H9 (cell line): Measurements from ENCODE around the gene RRAGD. TPM values are rescaled to one million over a fixed set of nuclear protein-coding genes. Genes with fewer than 3 reads are reported as not detected.

Experiments
- DNase-seq: peaks from one replicate; pipeline ENCODE4 v3.0.0-alpha.2; 2017
- H2AFZ ChIP-seq: one replicate; pipeline ENCODE4 v1.6.1; 2013; ENCODE audit warnings: mild to moderate bottlenecking, low read length, control low read depth, moderate library complexity
- H2AK5ac ChIP-seq: 2 replicates; pipeline ENCODE4 v1.6.1; 2013; ENCODE audit warnings: low read length, control low read depth, mixed read lengths; ENCODE audit not compliant: insufficient read length
- H2BK120ac ChIP-seq: one replicate; pipeline ENCODE4 v1.6.1; 2013; ENCODE audit warnings: low read depth, mild to moderate bottlenecking, low read length, control low read depth, inconsistent platforms; ENCODE audit not compliant: poor library complexity, severe bottlenecking
- H2BK12ac ChIP-seq: 2 replicates; pipeline ENCODE4 v1.6.1; 2013; ENCODE audit warnings: low read length, control low read depth, mixed read lengths, low read depth; ENCODE audit not compliant: insufficient read length
- H2BK15ac ChIP-seq: 2 replicates; pipeline ENCODE4 v1.6.1; 2013; ENCODE audit warnings: low read depth, low read length, control low read depth
- H2BK20ac ChIP-seq: one replicate; pipeline ENCODE4 v1.6.1; 2013; ENCODE audit warnings: low read depth, mild to moderate bottlenecking, low read length, control low read depth, inconsistent platforms; ENCODE audit not compliant: poor library complexity, severe bottlenecking
- H2BK5ac ChIP-seq: 2 replicates; pipeline ENCODE4 v1.6.1; 2013; ENCODE audit warnings: low read length, control low read depth, mixed read lengths; ENCODE audit not compliant: insufficient read length
- H3K14ac ChIP-seq: 2 replicates; pipeline ENCODE4 v1.6.1; 2013; ENCODE audit warnings: low read length, control low read depth; ENCODE audit not compliant: insufficient read depth
- H3K18ac ChIP-seq: 2 replicates; pipeline ENCODE4 v1.6.1; 2013; ENCODE audit warnings: low read depth, mild to moderate bottlenecking, mixed read lengths, low read length, control low read depth; ENCODE audit not compliant: insufficient read length
- H3K23ac ChIP-seq: 2 replicates; pipeline ENCODE4 v1.6.1; 2013; ENCODE audit warnings: low read length, control low read depth, mixed read lengths, low read depth; ENCODE audit not compliant: insufficient read length
- H3K23me2 ChIP-seq: 2 replicates; pipeline ENCODE4 v1.6.1; 2013; ENCODE audit warnings: low read depth, mild to moderate bottlenecking, mixed read lengths, low read length, control low read depth; ENCODE audit not compliant: insufficient read length, poor library complexity, severe bottlenecking
- H3K27ac ChIP-seq: 2 replicates; pipeline ENCODE4 v1.5.1; 2013; ENCODE audit warnings: low read length, control low read depth, mixed read lengths, low read depth; ENCODE audit not compliant: insufficient read length
- H3K27me3 ChIP-seq: 2 replicates; pipeline ENCODE4 v1.6.1; 2013; ENCODE audit warnings: low read length, control low read depth, inconsistent platforms; ENCODE audit not compliant: insufficient read depth
- H3K4ac ChIP-seq: 2 replicates; pipeline ENCODE4 v1.6.1; 2013; ENCODE audit warnings: low read depth, mild to moderate bottlenecking, control low read depth, inconsistent platforms, low read length, moderate library complexity
- H3K4me1 ChIP-seq: 2 replicates; pipeline ENCODE4 v1.6.1; 2013; ENCODE audit warnings: low read length, control low read depth, inconsistent platforms; ENCODE audit not compliant: insufficient read depth
- H3K4me2 ChIP-seq: 2 replicates; pipeline ENCODE4 v1.6.1; 2013; ENCODE audit warnings: low read length, control low read depth, mixed read lengths; ENCODE audit not compliant: insufficient read length, insufficient read depth
- H3K56ac ChIP-seq: 2 replicates; pipeline ENCODE4 v1.6.1; 2013; ENCODE audit warnings: low read depth, mild to moderate bottlenecking, mixed read lengths, low read length, control low read depth; ENCODE audit not compliant: insufficient read length
- H3K79me1 ChIP-seq: 2 replicates; pipeline ENCODE4 v1.6.1; 2013; ENCODE audit warnings: low read depth, mild to moderate bottlenecking, moderate library complexity, low read length, control low read depth, inconsistent platforms; ENCODE audit not compliant: insufficient read depth, poor library complexity, severe bottlenecking
- H3K79me2 ChIP-seq: 2 replicates; pipeline ENCODE4 v1.6.1; 2013; ENCODE audit warnings: low read length, control low read depth, inconsistent platforms; ENCODE audit not compliant: insufficient read depth
- H3K9ac ChIP-seq: 2 replicates; pipeline ENCODE4 v1.6.1; 2013; ENCODE audit warnings: low read length, control low read depth, mixed read lengths; ENCODE audit not compliant: insufficient read length; ENCODE audit errors: extremely low read depth
- H3K9me3 ChIP-seq: one replicate; pipeline ENCODE4 v1.6.1; 2013; ENCODE audit warnings: low read depth, low read length, inconsistent platforms; ENCODE audit not compliant: control insufficient read depth
- H3T11ph ChIP-seq: one replicate; pipeline ENCODE4 v1.6.1; 2013; ENCODE audit warnings: mild to moderate bottlenecking, low read length, control low read depth, inconsistent platforms
- H4K20me1 ChIP-seq: one replicate; pipeline ENCODE4 v1.6.1; 2013; ENCODE audit not compliant: control insufficient read depth, insufficient read length, insufficient read depth
- H4K5ac ChIP-seq: 2 replicates; pipeline ENCODE4 v1.6.1; 2013; ENCODE audit warnings: low read depth, mild to moderate bottlenecking, mixed read lengths, low read length, control low read depth; ENCODE audit not compliant: insufficient read length
- H4K8ac ChIP-seq: replicated peaks from 2 replicates; pipeline ENCODE4 v1.6.1; 2013; ENCODE audit warnings: low read length, control low read depth, mixed read lengths, low read depth; ENCODE audit not compliant: insufficient read length
- H4K91ac ChIP-seq: 2 replicates; pipeline ENCODE4 v1.6.1; 2013; ENCODE audit warnings: low read depth, mild to moderate bottlenecking, moderate library complexity, mixed read lengths, low read length, control low read depth; ENCODE audit not compliant: insufficient read length
- H3K27ac Mint-ChIP-seq, 3 experiments: 2 replicates in 2 of 3; 3 replicates in 1 of 3; pipeline ENCODE4 v1.8.0; 2020 to 2021; ENCODE audit warnings: mixed read lengths in 3 of 3, mild to moderate bottlenecking in 1 of 3, moderate library complexity in 1 of 3
- H3K27me3 Mint-ChIP-seq: 2 replicates; pipeline ENCODE4 v1.8.0; 2021; ENCODE audit warnings: low read depth, mild to moderate bottlenecking, moderate library complexity, mixed read lengths
- H3K36me3 Mint-ChIP-seq, 3 experiments: 2 replicates in 2 of 3; 3 replicates in 1 of 3; pipeline ENCODE4 v1.8.0; 2020 to 2021; ENCODE audit warnings: low read depth in 3 of 3, mixed read lengths in 3 of 3; ENCODE audit not compliant: insufficient read depth in 1 of 3
- H3K4me1 Mint-ChIP-seq, 2 experiments: 2 replicates each; pipeline ENCODE4 v1.8.0; 2020; ENCODE audit warnings: mixed read lengths in 2 of 2
- H3K4me3 Mint-ChIP-seq, 2 experiments: 2 replicates in 1 of 2; 3 replicates in 1 of 2; pipeline ENCODE4 v1.8.0; 2020 to 2021; ENCODE audit warnings: mild to moderate bottlenecking in 2 of 2, mixed read lengths in 2 of 2, moderate library complexity in 1 of 2
- H3K9me3 Mint-ChIP-seq, 2 experiments: 2 replicates in 1 of 2; 3 replicates in 1 of 2; pipeline ENCODE4 v1.8.0; 2020; ENCODE audit warnings: mild to moderate bottlenecking in 2 of 2, mixed read lengths in 2 of 2, moderate library complexity in 1 of 2
- CTCF ChIP-seq: fragments of 200-600 bp; sonication (generic); conservative IDR thresholded peaks from 3 replicates; pipeline ENCODE4 v1.8.0; 2021; ENCODE audit warnings: antibody characterized with exemption, mild to moderate bottlenecking
- WGBS: extraction: QIAGEN DNeasy Blood & Tissue Kit; methylation state at CpG from one replicate; pipeline ENCODE4 v1.1.7; 2013; ENCODE audit warnings: missing lambda C conversion rate, low lambda C conversion rate, mixed read lengths; ENCODE audit not compliant: insufficient read length; ENCODE audit errors: extremely low coverage; 5-methylcytosine and 5-hydroxymethylcytosine counted together
- total RNA-seq: library from RNA; stranded (reverse); gene quantifications from 2 replicates; pipeline ENCODE4 v1.2.1, GENCODE V29; 2021

RRAGD gene
- total RNA-seq, 1 experiment from 2014 or later: 10.6 TPM

- no peak for TF ChIP-seq CTCF
- H2BK5ac ChIP-seq: no peak overlapping the region
- H3K23ac ChIP-seq: no peak overlapping the region
- no peak overlapping the region for H2AFZ ChIP-seq
- H3K79me2 ChIP-seq: no peaks in the 10 kb centered on the region
- no peaks in the 10 kb centered on the region for H3K4me1 ChIP-seq
- H3K14ac ChIP-seq: peak overlapping the region; percentile 98; the same call in 1 of the 2 replicates
- no peaks in the 10 kb centered on the region for H3K9me3 ChIP-seq
- peak overlapping the region; percentile 73 for H3K9ac ChIP-seq
- H4K8ac ChIP-seq: no peak overlapping the region
- no peak overlapping the region for H4K91ac ChIP-seq
- no peaks in the 10 kb centered on the region for H3K79me1 ChIP-seq
- no peak overlapping the region for H2BK20ac ChIP-seq
- H3T11ph ChIP-seq: no peak overlapping the region
- DNase-seq: no peak
- H3K27ac Mint-ChIP-seq: peak overlapping the region in 2 of 3 experiments; percentile 45 to 85; a peak in 4 of 7 replicates
- no peak overlapping the region for H3K4ac ChIP-seq
- no peak overlapping the region for H2BK12ac ChIP-seq
- peak overlapping the region; percentile 95 for H3K18ac ChIP-seq
- no peak overlapping the region for H3K27ac ChIP-seq
- no peak overlapping the region for H2AK5ac ChIP-seq
- peaks cover 24 to 33% of the 10 kb centered on the region in 2 experiments for H3K4me1 Mint-ChIP-seq
- no peak overlapping the region for H2BK120ac ChIP-seq
- H3K4me2 ChIP-seq: peak overlapping the region; percentile 67
- no peak overlapping the region for H2BK15ac ChIP-seq
- no peak overlapping the region for H4K5ac ChIP-seq
- H3K9me3 Mint-ChIP-seq: no peaks in the 10 kb centered on the region
- H4K20me1 ChIP-seq: no peaks in the 10 kb centered on the region
- H3K4me3 Mint-ChIP-seq: peak overlapping the region; percentile 83 to 90
- H3K27me3 ChIP-seq: no peaks in the 10 kb centered on the region
- H3K36me3 Mint-ChIP-seq: peaks cover 0 to 4% (median 0%) of the 10 kb centered on the region in 3 experiments; a peak in 1 of 7 replicates
- WGBS: no CpG with 5 or more reads among the region's 12 CpGs
- peaks cover 8% of the 10 kb centered on the region for H3K23me2 ChIP-seq
- H3K56ac ChIP-seq: no peak overlapping the region
- H3K27me3 Mint-ChIP-seq: peaks cover 9% of the 10 kb centered on the region
These were observed 60.3 kb downstream of the RRAGD start for GRCh38 chr6:89351671-89352277.
